ENCODE measurements around the gene DENND2C.

- no peak for TF ChIP-seq CTCF (IDR thresholded peaks at IDR 0.05; ENCODE audit: low read length)
- no peak for TF ChIP-seq EZH2 (optimal IDR thresholded peaks at IDR 0.05; ENCODE audit: low read depth, low read length)
- no peak for TF ChIP-seq EZH2phosphoT487 (IDR thresholded peaks at IDR 0.05; ENCODE audit: low read length)
These were observed 21.2 kb upstream of the DENND2C start for GRCh38 chr1:114691061-114691460.

Data from MM.1S (cell line).